Lower leg skin (tissue), 4 donors: Measurements from ENCODE around the gene C1orf210. TPM values are rescaled to one million over a fixed set of nuclear protein-coding genes. Genes with fewer than 3 reads are reported as not detected.

Source experiments
- DNase-seq, 2 donors: peaks; one replicate each; pipeline ENCODE4 v3.0.0-alpha.2; 2019; ENCODE audit warnings: low spot score in 2 of 2
- H3K4me3 ChIP-seq: fragments of 200-600 bp; sonication (generic); 2 replicates; pipeline ENCODE4 v1.5.1; 2017; ENCODE audit warnings: mild to moderate bottlenecking, low read depth; ENCODE audit not compliant: poor library complexity, severe bottlenecking
- POLR2A ChIP-seq, 2 donors: fragments of 450-650 bp; IDR thresholded peaks; one replicate each; pipeline ENCODE4 v1.6.1; 2016 to 2017; ENCODE audit warnings: antibody characterized with exemption in 2 of 2, mild to moderate bottlenecking in 1 of 2, moderate library complexity in 1 of 2
- WGBS, 2 donors: methylation state at CpG; one replicate each; pipeline ENCODE4 v1.1.5; 2018; 5-methylcytosine and 5-hydroxymethylcytosine counted together
- intact Hi-C: fragments of 100-400 bp; cut with DNase I; formaldehyde crosslinking; loops from one replicate; pipeline ENCODE4 v1.15.0; 2023; ENCODE audit warnings: low total_unique reads
- total RNA-seq, 4 donors: library from RNA; depleted of rRNA; stranded (reverse); fragments of >200 nt; gene quantifications; one replicate each; pipeline ENCODE4 v1.1.0, GENCODE V29; 2016
- TF ChIP-seq, protein P1 (sequence below), 3 donors: fragments of 450-650 bp; IDR thresholded peaks; one replicate each; pipeline ENCODE4 v1.5.1; 2016; ENCODE audit warnings: antibody characterized with exemption in 3 of 3, mild to moderate bottlenecking in 3 of 3, moderate library complexity in 2 of 3

The C1orf210 gene
- total RNA-seq, 4 donors from 2014 or later, result 16.1 to 28.2 (median 25.4) TPM

DNA sequence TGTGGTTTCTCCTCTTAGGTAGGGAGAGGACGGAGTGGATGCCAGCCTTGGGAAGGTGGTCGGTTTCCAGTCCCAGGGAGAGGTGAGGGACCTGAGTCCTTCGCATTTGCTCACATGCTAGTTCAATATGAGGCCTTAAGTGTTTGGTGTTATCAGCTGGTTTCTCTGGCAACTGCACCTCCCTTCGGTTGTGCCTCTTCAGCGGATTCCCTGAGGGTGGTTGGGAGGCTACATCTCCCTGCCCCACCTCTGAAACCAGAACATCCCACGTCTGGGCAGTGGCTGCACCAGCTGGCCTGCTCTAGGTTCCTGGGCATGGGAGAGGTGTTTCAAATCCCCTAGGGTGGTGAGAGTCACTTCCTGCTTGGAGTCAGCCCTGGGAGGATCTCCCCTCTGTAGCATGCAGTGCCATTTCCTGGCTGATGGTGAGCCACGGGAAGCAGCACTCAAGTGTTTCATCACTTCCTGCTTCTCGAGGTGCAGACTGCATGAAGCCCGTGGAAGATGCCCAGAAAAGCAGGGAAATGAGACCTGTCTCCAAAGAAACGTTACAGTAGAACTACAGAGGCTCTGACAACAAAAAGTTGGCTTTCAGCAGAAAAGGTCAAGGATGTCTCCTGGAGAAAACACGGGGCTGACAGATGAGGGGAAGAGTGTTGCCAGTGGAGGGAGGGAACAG lies 11.1 kb downstream of the C1orf210 start:
- WGBS, 2 donors, result 40 to 41% methylated on average over 11 of the region's 11 CpGs
- no peak overlapping the region for H3K4me3 ChIP-seq
- TF ChIP-seq POLR2A (IDR thresholded peaks at IDR 0.05), result no peak
- TF ChIP-seq, protein P1, sequence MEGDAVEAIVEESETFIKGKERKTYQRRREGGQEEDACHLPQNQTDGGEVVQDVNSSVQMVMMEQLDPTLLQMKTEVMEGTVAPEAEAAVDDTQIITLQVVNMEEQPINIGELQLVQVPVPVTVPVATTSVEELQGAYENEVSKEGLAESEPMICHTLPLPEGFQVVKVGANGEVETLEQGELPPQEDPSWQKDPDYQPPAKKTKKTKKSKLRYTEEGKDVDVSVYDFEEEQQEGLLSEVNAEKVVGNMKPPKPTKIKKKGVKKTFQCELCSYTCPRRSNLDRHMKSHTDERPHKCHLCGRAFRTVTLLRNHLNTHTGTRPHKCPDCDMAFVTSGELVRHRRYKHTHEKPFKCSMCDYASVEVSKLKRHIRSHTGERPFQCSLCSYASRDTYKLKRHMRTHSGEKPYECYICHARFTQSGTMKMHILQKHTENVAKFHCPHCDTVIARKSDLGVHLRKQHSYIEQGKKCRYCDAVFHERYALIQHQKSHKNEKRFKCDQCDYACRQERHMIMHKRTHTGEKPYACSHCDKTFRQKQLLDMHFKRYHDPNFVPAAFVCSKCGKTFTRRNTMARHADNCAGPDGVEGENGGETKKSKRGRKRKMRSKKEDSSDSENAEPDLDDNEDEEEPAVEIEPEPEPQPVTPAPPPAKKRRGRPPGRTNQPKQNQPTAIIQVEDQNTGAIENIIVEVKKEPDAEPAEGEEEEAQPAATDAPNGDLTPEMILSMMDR (IDR thresholded peaks at IDR 0.05), result no peak
- DNase-seq, result peak in 1 of 2 donors; percentile 78
- intact Hi-C loops, result no loop called here

DNA sequence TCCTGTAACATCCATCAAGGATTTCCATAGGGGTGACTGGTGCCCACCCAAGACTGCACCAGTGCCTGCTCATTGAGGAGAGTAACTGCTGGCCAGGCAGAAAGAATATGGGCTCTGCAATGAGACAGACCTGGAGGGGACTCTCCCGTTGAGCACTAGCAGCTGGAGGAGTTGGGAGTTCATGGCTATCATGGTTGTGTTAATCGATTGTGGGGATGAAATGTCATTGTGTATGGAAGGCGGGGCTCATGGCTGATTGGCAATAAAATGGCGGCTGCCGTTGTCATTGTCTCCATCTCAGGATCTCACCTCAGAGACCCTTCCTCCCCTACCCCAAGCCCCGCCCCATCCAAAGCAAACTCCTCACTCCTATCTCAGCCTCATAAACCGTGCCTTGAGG lies 11.7 kb downstream of the C1orf210 start:
- TF ChIP-seq, protein P1 (IDR thresholded peaks at IDR 0.05), result no peak
- TF ChIP-seq POLR2A (IDR thresholded peaks at IDR 0.05), result no peak
- intact Hi-C loops, result no loop called here
- 96% methylated on average over 7 of the region's 7 CpGs for WGBS, 2 donors
- peak in 1 of 2 donors; percentile 74 for DNase-seq
- H3K4me3 ChIP-seq, result no peak overlapping the region

DNA sequence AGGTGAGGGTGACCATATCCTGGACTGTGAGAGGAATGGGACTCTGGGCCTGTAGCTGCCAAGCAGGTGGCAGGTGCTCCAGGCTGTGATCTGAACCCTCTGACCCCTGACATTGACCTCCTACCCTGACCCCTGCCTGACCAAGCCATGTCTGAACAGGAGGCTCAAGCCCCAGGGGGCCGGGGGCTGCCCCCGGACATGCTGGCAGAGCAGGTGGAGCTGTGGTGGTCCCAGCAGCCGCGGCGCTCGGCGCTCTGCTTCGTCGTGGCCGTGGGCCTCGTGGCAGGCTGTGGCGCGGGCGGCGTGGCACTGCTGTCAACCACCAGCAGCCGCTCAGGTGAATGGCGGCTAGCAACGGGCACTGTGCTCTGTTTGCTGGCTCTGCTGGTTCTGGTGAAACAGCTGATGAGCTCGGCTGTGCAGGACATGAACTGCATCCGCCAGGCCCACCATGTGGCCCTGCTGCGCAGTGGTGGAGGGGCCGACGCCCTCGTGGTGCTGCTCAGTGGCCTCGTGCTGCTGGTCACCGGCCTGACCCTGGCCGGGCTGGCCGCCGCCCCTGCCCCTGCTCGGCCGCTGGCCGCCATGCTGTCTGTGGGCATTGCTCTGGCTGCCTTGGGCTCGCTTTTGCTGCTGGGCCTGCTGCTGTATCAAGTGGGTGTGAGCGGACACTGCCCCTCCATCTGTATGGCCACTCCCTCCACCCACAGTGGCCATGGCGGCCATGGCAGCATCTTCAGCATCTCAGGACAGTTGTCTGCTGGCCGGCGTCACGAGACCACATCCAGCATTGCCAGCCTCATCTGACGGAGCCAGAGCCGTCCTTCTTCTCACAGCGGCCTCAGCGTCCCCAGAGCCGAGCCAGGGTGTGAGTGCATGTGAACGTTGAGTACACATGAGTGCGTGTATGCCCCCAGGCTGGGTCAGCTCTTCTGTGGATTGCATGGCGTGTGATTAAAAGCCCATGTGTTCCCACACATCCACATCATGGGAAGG lies 12.5 kb downstream of the C1orf210 start:
- peak in 1 of 2 donors; percentile 78 for DNase-seq
- intact Hi-C loops, result no loop called here
- no peak for TF ChIP-seq POLR2A (IDR thresholded peaks at IDR 0.05)
- TF ChIP-seq, protein P1 (IDR thresholded peaks at IDR 0.05), result no peak
- WGBS, 2 donors, result 96% methylated on average over 25 to 35 of the region's 46 CpGs
- no peak overlapping the region for H3K4me3 ChIP-seq

DNA sequence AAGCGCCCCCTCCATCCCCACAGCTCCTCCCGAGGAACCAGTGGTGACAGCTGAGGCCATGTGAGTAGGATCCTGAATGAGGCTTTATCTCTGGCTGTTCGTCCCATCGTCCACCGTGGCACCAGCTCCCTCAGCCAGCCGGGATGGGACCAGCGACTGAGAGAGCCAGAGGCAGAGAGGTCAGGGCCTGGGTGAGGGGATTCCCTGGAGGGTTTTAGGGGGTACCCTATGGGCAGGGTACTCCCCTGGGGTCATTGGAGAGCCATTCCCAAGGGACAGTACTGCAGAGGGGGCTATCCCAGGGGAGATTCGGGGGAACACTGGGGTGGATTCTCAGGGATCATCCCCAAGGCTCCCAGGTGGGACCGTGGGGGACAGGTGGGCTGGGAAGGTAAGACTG lies 13.2 kb downstream of the C1orf210 start:
- DNase-seq, result peak in 1 of 2 donors; percentile 77
- H3K4me3 ChIP-seq, result no peak overlapping the region
- TF ChIP-seq POLR2A (IDR thresholded peaks at IDR 0.05), result no peak
- TF ChIP-seq, protein P1 (IDR thresholded peaks at IDR 0.05), result no peak
- WGBS, 2 donors, result 77 to 80% methylated on average over 9 of the region's 9 CpGs
- intact Hi-C loops, result no loop called here

DNA sequence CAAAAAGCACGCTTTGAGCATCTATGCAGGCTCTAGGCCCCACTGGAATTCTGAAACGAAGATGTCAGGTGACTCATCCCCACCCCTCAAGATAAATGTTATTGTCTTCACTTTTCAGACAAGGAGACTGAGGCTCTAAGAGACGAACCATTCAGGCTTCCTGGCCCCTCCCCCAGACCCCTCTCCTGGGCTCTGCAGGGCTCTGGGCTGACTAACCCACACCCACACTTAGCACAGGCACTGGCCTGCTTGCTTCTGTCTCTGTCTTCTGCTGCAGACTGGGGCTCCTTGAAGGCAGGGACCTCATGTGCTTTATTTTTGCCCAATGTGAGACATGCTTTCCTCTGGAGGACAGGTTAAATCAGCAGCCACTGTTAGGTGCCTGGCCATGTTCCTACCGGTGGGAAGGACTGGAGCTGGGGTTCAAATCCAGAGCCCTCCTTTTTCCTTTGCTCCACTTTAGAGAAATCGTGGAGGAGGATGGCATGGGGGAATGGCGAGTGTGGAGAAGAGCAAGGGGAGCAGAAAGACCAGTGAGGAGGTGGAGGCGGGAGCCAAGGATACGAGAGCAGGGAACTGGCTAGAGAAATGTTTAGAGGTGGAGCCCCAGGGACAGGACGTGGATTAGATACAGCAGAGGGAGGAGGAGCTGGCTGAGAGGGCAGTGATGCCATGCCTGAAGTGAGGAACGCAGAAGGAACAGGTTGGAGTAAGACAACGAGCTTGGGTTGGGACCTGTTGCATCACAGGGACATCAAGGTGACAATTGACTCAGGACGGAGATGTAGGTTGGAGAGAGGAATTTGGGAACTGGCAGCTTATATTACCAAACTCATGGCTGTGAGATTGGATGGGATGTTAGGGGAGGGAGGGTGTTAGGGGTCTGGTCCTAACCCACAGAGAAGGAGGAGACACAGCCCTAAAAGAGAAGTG lies 13.9 kb downstream of the C1orf210 start:
- 64 to 68% methylated on average over 12 of the region's 12 CpGs for WGBS, 2 donors
- TF ChIP-seq, protein P1 (IDR thresholded peaks at IDR 0.05), result no peak
- TF ChIP-seq POLR2A (IDR thresholded peaks at IDR 0.05), result no peak
- DNase-seq, result peak in 1 of 2 donors; percentile 71
- intact Hi-C loops, result no loop called here
- H3K4me3 ChIP-seq, result no peak overlapping the region
